ENCODE results near the gene MPZL1.

Gene MPZL1

GRCh38 chr1:167734227-167734626 lies 12.4 kb downstream of the MPZL1 start:
- Histone ChIP-seq H4K20me1 (ENCODE audit: control insufficient read depth, insufficient read depth, low read depth, low read length) (no peaks in the 10 kb centered on the region), H3K9me3 (ENCODE audit: control insufficient read depth, insufficient read depth, low read length) (no peaks in the 10 kb centered on the region), H3K4me3 (ENCODE audit: low read length) (no peak overlapping the region), H3K4me2 (ENCODE audit: low read length) (no peak overlapping the region), H3K36me3 (ENCODE audit: control insufficient read depth, low read length) (peaks cover 10% of the 10 kb centered on the region), H3K27ac (ENCODE audit: low read depth, low read length) (no peak overlapping the region), H3K79me2 (ENCODE audit: control insufficient read depth, low read length) (peaks cover 71% of the 10 kb centered on the region), H3K27me3 (ENCODE audit: control insufficient read depth, low read length) (no peaks in the 10 kb centered on the region), H3K4me1 (ENCODE audit: control insufficient read depth, low read length) (peaks cover 3% of the 10 kb centered on the region), H3F3A (ENCODE audit: control insufficient read depth, insufficient read depth) (no peaks in the 10 kb centered on the region), H3K9me2 (replicated peaks; ENCODE audit: control insufficient read depth, low read length) (no peaks in the 10 kb centered on the region)
- TF ChIP-seq EZH2phosphoT487 (IDR thresholded peaks at IDR 0.05; ENCODE audit: borderline replicate concordance, low read length), result no peak
- TF ChIP-seq CTCF (IDR thresholded peaks at IDR 0.05; ENCODE audit: low read depth, low read length, poor library complexity, severe bottlenecking), result no peak

DNA sequence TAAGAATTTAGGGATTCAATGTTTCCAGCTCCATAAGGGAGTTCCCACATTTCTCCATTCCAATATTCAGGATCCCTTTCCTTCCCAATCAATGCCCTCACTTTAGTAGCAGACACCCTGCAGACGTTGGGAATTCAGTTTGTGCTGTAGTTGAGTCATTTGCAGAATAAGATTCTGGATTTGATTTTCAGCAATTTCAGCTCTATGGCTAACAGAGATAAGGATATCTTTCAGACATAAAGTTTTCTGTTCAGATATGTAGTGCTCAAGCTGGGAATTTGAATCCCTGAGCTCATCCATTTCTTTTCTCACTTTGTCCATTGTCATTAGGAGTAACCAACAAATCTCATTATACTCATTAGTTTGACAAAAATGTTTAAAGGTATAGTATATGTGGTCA lies 13.1 kb downstream of the MPZL1 start:
- no peaks in the 10 kb centered on the region for H4K20me1 ChIP-seq (ENCODE audit: control insufficient read depth, insufficient read depth, low read depth, low read length)
- no peaks in the 10 kb centered on the region for H3K27me3 ChIP-seq (ENCODE audit: control insufficient read depth, low read length)
- no peak overlapping the region for H3K27ac ChIP-seq (ENCODE audit: low read depth, low read length)
- H3K4me3 ChIP-seq (ENCODE audit: low read length), result no peak overlapping the region
- no peaks in the 10 kb centered on the region for H3K9me3 ChIP-seq (ENCODE audit: control insufficient read depth, insufficient read depth, low read length)
- H3K36me3 ChIP-seq (ENCODE audit: control insufficient read depth, low read length), result peaks cover 7% of the 10 kb centered on the region
- peaks cover 71% of the 10 kb centered on the region for H3K79me2 ChIP-seq (ENCODE audit: control insufficient read depth, low read length)
- H3F3A ChIP-seq (ENCODE audit: control insufficient read depth, insufficient read depth), result no peaks in the 10 kb centered on the region
- no peaks in the 10 kb centered on the region for H3K4me1 ChIP-seq (ENCODE audit: control insufficient read depth, low read length)
- no peak overlapping the region for H3K4me2 ChIP-seq (ENCODE audit: low read length)
- H3K9me2 ChIP-seq (replicated peaks; ENCODE audit: control insufficient read depth, low read length), result no peaks in the 10 kb centered on the region
- TF ChIP-seq CTCF (IDR thresholded peaks at IDR 0.05; ENCODE audit: low read depth, low read length, poor library complexity, severe bottlenecking) (no peak), EZH2phosphoT487 (IDR thresholded peaks at IDR 0.05; ENCODE audit: borderline replicate concordance, low read length) (no peak)

GRCh38 chr1:167737169-167737568 lies 15.4 kb downstream of the MPZL1 start:
- no peak for TF ChIP-seq CTCF (IDR thresholded peaks at IDR 0.05; ENCODE audit: low read depth, low read length, poor library complexity, severe bottlenecking)
- TF ChIP-seq EZH2phosphoT487 (IDR thresholded peaks at IDR 0.05; ENCODE audit: borderline replicate concordance, low read length), result no peak
- Histone ChIP-seq H4K20me1 (ENCODE audit: control insufficient read depth, insufficient read depth, low read depth, low read length) (no peaks in the 10 kb centered on the region), H3K4me2 (ENCODE audit: low read length) (no peak overlapping the region), H3K4me3 (ENCODE audit: low read length) (no peak overlapping the region), H3K9me3 (ENCODE audit: control insufficient read depth, insufficient read depth, low read length) (no peaks in the 10 kb centered on the region), H3K27me3 (ENCODE audit: control insufficient read depth, low read length) (no peaks in the 10 kb centered on the region), H3K4me1 (ENCODE audit: control insufficient read depth, low read length) (no peaks in the 10 kb centered on the region), H3F3A (ENCODE audit: control insufficient read depth, insufficient read depth) (no peaks in the 10 kb centered on the region), H3K27ac (ENCODE audit: low read depth, low read length) (no peak overlapping the region), H3K79me2 (ENCODE audit: control insufficient read depth, low read length) (peaks cover 72% of the 10 kb centered on the region), H3K36me3 (ENCODE audit: control insufficient read depth, low read length) (no peaks in the 10 kb centered on the region; the same call in none of the 2 replicates), H3K9me2 (replicated peaks; ENCODE audit: control insufficient read depth, low read length) (no peaks in the 10 kb centered on the region)

All from DOHH2 (cell line).